HG03045 (cell line): ENCODE measurements around the gene AK4.
"Not testable (repeated sequence)": the region's sequence is repeated elsewhere in the genome, so short reads cannot be mapped to it uniquely, and the experiment has no call there.

ENCODE experiments used
- ATAC-seq: cut with Tn5 transposase; IDR thresholded peaks from one replicate; pipeline ENCODE4 v1.9.1; 2021; ENCODE audit warnings: mild to moderate bottlenecking, moderate library complexity; ENCODE audit not compliant: unreplicated experiment

The AK4 gene

GRCh38 chr1:65210325-65210724 lies 62.3 kb downstream of the AK4 start:
- ATAC-seq: no peak

- no peak for ATAC-seq
Measured at GRCh38 chr1:65211331-65211730, 63.3 kb downstream of the AK4 start.

GRCh38 chr1:65213271-65214023 lies 65.4 kb downstream of the AK4 start:
- ATAC-seq: no peak

DNA sequence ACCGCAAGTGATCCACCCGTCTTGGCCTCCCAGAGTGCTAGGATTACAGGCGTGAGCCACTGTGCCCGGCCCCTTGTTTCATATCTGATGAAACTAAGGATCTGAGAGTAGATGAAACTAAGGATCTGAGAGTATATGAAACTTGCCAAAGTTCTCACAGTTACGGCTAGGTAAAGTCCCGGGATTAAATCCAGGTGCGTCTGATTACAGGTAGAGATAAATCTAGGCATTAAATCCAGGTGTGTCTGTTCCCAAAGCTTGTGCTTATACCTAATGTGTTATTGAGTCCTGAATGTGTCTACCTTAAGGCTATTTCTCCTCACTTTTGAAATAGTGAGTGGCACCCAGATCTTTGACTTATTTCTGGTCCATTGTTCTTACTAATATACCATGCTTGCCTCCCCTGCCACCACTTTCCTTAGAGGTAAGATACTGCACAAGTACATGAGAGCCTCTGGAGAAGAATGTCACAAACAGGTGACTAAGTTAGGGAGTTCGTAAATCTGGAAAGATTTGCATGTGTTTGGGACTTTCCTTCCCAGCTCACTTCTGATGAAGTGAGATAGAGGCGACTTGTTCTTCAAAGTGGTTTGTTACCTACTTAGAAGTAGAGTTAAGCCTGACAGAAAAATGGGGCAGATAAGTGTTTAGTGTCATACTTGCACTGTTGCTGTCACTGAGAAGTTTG lies 66.5 kb downstream of the AK4 start:
- ATAC-seq: no peak

- no peak for ATAC-seq
Measured at GRCh38 chr1:65216989-65217388, 69.0 kb downstream of the AK4 start.

DNA sequence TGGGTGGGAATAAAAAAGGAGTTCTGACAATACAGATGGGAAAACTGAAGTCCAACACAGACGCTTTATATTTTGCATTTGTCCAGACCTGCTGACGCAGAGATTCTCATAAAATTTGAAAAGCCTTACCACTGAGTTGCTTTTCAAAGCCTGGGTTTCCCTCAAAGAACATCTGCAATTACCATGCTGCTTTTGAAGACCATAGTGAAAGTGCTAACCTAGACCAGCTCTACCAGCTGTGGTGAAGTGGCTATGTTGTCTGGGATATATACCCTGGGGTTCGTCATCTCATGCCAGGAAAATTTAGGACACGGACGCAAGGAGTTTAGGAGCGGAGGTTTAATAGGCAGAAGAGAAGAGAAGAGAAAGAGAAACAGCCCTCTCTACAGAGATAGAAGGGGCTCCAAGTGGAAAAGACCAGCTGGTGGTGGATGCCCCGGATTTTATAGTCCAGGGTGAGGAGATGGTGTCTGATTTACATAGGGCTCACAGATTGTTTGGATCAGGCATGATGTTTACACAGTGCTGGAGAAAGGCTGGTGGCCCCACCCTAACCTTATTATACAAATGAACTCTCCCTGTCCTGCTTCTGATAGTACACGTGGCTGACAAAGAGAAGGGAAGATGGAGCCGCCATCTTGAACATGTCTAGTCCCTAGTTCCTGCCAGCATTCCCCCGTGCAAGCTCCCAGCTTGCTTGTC lies 73.8 kb downstream of the AK4 start:
- ATAC-seq: no peak

DNA sequence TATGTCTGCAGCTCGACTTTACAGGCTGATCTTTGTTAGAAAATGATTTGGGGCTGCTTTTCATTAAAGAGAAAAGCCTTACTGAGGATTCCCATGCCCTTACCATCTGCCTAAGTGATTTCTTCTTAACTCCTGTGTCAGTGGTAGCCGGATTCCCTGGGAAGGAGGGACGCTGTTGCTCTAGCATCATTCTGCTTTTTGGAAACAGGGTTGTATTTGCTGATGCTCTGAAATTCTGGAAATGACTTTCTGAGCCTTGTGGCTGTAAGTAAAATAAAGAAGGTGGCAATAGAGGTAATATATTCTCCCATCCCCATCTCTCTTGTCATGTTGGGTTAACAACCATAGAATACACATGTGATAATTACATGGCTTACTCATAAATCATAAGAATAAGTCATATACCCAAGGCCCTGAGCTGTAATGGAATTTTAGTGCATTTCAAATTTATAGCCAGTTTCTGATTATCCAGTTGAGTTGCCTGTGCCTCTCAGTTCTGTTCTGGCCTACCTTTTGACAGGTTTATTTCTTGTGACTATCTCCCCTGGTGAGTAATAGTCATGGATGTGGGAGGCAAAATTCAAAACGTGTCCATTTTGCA lies 74.4 kb downstream of the AK4 start:
- no peak for ATAC-seq

- no peak for ATAC-seq
Measured at GRCh38 chr1:65224681-65225091, 76.7 kb downstream of the AK4 start.

DNA sequence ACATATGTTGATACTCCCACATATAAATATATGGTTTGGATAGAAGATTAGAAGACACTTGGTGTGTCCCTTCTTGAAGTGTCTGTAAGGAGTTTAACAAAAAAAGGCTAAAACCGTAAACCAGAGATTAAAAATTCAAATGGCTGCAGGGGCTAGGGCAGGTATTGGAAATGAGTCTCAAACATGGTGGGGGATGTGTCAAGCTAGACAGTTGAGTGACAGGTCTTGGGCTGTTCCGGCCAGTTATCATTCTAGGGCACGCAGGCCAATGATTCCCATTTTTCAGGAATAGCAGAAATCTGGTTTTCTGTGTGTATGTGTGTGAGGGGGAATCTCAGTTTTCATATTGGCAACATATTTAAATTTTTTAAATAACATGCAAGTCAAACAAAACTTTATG lies 77.2 kb downstream of the AK4 start:
- ATAC-seq: no peak

DNA sequence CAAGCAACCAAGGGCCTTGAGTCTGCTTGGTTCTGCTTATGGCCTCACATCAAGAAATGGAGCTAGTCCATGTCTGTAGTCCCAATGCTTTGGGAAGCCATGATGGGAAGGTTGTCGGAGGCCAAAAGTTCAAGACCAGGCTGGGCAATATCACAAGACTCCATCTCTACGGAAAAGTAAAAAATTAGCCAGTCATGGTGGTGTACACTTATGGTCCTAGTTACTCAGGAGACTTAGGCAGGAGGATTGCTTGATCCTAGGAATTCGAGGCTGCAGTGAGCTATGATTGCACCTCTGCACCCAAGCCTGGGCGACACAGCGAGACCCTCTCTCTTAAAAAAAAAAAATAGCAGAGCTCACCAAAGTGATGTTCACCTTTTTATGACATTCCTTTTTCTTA lies 81.2 kb downstream of the AK4 start:
- ATAC-seq: no peak

DNA sequence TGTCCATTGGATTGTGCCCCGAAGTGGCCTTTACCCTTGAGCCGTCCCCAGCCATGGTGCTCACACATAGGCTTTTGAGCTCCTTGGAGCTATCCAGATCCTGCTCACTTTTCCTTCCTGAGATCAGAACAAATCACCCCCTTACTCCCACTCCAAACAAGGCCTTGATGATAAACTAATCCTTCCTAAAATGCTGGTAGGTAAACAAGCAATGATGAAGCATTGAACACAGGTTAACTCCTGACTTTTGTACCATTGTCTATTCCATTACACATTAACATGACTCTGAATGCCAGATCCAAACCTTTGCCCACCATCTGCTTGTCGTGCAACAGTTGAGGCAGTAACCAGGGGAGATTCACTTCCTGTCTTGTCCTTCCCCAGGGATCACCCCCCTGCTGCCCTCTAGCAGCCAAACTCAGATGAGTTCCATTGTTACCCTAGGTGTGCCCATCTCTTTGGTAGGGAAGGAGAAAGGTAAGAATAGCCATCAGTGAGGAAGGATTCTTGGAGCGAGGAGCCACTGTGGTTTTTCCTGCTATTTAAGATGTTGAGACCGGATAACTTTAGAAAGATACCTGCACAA lies 81.8 kb downstream of the AK4 start:
- ATAC-seq: no peak

DNA sequence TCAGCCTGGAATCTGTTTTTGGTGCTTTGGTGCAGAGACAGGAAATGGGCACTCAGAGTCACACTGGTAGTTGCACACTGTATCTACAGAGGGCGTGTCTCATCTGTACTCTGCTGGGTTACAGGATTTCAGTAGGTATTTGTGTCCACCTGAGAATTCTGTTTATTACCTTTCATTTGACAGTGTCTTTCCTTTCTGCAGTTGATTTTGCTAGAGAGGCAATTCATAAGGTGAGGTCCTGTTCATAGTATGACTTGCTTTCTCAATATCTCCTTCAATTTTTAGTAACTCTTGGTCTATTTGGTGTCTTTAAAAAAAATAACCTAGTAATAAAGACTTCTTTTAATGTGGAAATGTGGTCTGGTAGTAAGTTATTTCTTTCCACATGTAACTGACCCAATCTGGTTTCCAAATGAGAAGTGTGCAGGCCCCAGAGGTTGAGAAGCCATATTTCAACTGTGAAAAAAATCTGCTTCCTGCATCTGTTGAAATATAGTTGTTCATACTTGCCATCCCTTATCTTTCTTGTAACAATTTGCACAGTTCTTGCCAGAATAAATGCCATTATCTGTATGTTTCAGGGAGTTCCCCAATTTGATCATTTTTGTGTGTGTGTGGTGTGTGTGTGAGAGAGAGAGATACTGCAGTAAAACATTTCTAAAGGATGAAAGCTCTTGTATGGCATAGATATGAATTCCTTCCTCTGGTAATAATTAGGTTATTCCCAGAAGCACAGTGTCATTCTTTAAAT lies 82.9 kb downstream of the AK4 start:
- ATAC-seq: peak; percentile 76

DNA sequence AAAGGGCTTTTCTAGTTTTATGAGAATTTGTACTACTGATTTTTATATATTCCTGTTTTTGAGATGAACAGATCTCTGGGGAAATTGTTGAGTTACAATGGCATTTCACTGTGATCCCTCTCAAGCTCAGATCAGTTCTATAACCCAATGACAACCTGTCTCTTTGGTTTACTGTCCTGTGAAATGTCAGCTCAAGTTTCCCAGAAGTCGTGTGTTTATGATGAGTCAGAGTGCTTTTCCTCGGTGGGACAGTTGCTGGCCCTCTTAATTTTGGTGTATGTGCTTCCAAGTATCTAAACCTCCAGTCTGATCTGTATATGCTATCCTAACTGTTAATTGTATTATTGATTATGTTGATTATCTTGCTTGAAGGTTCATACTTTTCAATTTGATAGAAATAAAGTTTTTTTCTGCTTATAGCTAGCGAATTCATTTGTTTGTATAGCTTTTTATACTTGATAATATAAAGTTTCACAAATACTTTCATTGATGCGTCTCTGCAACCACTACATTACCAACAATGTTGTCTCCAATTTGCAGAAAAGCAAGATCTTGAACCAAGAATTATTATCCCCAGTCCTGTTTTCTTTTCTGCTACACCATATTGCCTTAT lies 83.8 kb downstream of the AK4 start:
- ATAC-seq: no peak

DNA sequence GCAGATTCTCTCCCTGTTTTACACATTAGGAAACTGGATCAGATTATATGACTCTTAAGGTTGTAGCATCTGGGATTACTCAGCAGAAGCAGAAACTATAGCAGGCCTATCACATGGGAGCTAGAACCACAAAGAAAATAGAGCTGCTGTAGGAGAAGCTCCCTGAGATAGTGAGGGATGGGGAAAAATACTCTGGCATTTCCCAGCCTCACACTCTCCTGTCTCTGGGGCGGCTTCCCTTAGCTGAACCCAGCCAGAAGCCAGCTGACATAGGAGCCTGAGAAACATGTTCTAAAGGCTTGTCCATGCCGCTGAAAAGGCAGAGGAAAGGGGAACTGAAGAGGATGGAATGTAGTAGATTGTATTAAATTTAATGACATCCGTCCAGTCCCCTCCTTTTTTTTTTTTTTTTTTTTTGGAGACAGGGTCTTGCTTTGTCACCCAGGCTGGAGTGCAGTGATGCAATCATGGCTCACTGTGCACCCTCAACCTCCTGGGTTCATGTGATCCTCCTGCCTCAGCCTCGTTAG lies 84.5 kb downstream of the AK4 start:
- no peak for ATAC-seq

DNA sequence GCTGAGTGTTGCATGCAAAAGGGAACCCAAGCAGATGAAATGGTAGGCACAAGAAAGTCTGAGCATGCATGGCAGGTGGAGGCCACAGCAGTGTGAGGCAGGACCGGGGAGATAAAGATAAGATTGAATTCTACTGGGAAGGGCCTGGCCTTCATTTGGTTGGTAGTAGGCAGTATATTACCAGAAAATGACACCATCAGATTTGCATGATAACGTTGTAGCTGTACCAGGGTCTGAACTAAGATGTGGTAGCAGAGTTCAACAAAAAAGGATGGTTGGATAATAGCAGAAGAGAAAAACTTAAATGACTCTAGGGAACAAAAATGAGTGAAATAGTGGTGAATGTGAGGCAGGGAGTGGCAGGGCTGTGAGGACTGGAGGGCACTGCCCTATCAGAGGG lies 85.8 kb downstream of the AK4 start:
- no peak for ATAC-seq

DNA sequence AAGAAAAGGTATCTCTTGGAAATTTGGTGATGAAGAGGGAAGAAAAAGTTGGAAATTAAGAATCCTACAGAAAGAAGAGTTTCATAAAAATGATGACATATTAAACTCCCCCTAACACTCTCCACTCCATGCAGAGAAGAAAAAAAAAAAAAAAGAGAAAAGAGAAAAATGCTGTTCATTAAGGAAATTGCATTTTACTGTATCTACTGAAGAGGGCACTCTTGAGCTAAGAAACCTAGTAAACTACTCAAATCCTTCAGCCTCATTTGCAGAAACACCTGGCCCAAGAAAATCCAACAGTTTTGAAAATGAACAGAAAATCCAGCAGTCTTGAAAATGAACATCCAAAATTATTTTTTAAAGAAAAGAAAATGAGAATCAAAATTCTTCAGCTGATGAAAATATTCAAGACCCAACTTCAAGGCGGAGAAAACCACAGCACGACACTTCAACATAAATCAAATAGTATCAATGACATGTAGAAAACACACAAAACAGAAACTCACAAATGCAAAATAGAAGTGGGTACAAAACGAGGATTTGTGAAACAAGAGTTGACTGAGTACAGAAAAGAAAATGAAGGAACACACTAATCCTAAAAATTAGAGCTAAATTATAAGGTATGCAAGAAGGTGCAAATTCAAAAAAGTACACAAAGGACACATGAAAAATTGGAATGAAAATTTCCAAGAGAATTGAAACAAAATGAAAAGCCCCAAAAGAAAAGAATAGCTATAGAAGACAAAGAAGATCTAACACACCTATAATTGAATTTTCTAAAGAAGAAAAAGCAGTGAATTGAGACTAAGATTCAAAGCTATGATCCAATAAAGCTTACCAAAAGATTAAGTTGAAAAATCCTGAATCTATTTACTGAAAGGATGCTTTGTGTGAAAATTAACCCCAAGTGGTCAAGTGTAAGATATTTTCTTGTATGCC lies 88.1 kb downstream of the AK4 start:
- no peak for ATAC-seq

DNA sequence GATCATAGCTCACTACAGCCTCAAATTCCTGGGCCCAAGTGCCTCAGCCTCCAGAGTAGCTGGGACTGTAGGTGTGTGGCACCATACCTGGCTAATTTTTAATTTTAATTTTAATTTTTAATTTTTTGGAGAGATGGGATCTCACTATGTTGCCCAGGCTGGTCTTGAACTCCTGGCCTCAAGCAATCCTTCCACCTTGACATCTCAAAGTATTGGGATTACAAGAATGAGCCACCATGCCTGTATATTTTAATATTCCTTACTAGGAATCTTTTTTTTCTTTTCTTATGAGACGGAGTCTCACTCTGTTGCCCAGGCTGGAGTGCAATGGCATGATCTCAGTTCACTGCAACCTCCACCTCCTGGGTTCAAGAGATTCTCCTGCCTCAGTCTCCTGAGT lies 89.1 kb downstream of the AK4 start:
- ATAC-seq: not testable (repeated sequence)

DNA sequence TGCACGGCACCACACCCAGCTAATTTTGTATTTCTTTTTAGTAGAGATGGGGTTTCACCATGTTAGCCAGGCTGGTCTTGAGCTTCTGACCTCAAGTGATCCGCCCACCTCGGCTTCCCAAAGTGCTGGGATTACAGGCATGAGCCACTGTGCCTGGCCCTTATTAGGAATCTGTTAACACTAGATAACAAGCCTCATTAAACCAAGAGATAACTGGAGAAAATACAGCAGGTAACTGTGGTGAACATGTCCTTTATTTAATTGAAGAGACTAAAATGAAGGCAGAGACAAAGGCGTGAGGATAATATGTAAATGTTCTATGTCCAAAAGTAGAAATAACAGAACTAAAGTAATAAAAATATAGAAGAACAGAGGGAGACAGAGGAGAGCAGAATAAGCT lies 89.5 kb downstream of the AK4 start:
- no peak for ATAC-seq

DNA sequence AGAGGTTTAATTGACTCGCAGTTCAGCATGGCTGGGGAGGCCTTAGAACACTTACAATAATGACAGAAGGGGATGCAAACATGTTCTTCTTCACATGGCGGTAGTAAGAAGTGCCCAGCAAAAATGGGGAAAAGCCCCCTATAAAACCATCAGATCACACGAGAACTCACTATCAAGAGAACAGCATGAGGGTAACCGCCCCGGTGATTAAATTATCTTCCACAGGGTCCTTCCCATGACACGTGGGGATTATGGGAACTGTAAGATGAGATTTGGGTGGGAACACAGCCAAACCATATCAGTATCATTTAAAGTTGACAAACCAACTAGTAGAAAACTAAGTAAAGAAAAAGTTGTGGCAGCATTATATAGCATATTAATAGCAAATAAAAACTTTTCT lies 90.0 kb downstream of the AK4 start:
- no peak for ATAC-seq
